Gastrocnemius medialis (tissue), 4 donors: Measurements from ENCODE around the gene CCDC186. TPM values are rescaled to one million over a fixed set of nuclear protein-coding genes. Genes with fewer than 3 reads are reported as not detected.
"Not testable (repeated sequence)": the region's sequence is repeated elsewhere in the genome, so short reads cannot be mapped to it uniquely, and the experiment has no call there.

Source experiments
- ATAC-seq, 2 donors: fragments of 150-250 bp; one replicate each; pipeline ENCODE4 v1.9.1; 2016
- DNase-seq, 2 donors: peaks; one replicate each; pipeline ENCODE4 v3.0.0-alpha.2; 2019
- H3K27ac ChIP-seq, 4 donors: fragments of 200-600 bp; sonication (generic); 1 replicate in 1 of 4; 2 replicates in 3 of 4; pipeline ENCODE4 v1.5.1; 2016 to 2018; ENCODE audit warnings: mild to moderate bottlenecking in 2 of 4, moderate library complexity in 1 of 4
- H3K27me3 ChIP-seq, 3 donors: fragments of 200-600 bp; sonication (generic) in 2 of 3; 1 replicate in 1 of 3; 2 replicates in 2 of 3; pipeline versions ENCODE4 v1.5.1 to v1.6.0; 2016 to 2019; ENCODE audit warnings: mild to moderate bottlenecking in 1 of 3, moderate library complexity in 1 of 3
- H3K36me3 ChIP-seq, 2 donors: fragments of 200-600 bp; sonication (generic) in 1 of 2; one replicate each; pipeline ENCODE4 v1.5.1; 2017 to 2018
- H3K4me1 ChIP-seq, 2 donors: fragments of 200-600 bp; sonication (generic) in 1 of 2; one replicate each; pipeline ENCODE4 v1.5.1; 2016 to 2017; ENCODE audit warnings: mild to moderate bottlenecking in 2 of 2
- H3K4me3 ChIP-seq, 4 donors: fragments of 200-600 bp; sonication (generic) in 3 of 4; 1 replicate in 1 of 4; 2 replicates in 3 of 4; pipeline ENCODE4 v1.5.1; 2016 to 2019; ENCODE audit warnings: mild to moderate bottlenecking in 2 of 4
- H3K9me3 ChIP-seq, 3 donors: fragments of 200-600 bp; sonication (generic) in 2 of 3; 1 replicate in 1 of 3; 2 replicates in 2 of 3; pipeline ENCODE4 v1.5.1; 2016 to 2019
- POLR2A ChIP-seq, 2 donors: fragments of 450-650 bp; IDR thresholded peaks; one replicate each; pipeline ENCODE4 v1.6.1; 2017; ENCODE audit warnings: antibody characterized with exemption in 2 of 2, mild to moderate bottlenecking in 2 of 2, moderate library complexity in 2 of 2
- in situ Hi-C, 4 donors: fragments of 200-750 bp; cut with MboI; loops; one replicate each; pipeline versions ENCODE4 v1.15.0 to v1.8.0; 2017; ENCODE audit warnings: low sequenced_read_pairs in 4 of 4
- intact Hi-C: fragments of 100-400 bp; cut with DNase I; formaldehyde crosslinking; loops from one replicate; pipeline ENCODE4 v1.15.1; 2023; ENCODE audit warnings: low total_unique reads
- total RNA-seq, 4 donors: library from RNA; depleted of rRNA; stranded (reverse); fragments of >200 nt; gene quantifications; one replicate each; pipeline versions ENCODE4 v1.1.0 to v1.2.3, GENCODE V29; 2016
- TF ChIP-seq, protein P1 (sequence below), 5 experiments: fragments of 450-650 bp in 3 of 5; fragments of 200-600 bp in 2 of 5; sonication (generic) in 2 of 5; IDR thresholded peaks in 4 of 5; conservative IDR thresholded peaks in 1 of 5; 1 replicate in 4 of 5; 2 replicates in 1 of 5; pipeline ENCODE4 v1.5.1; 2016 to 2019; ENCODE audit warnings: antibody characterized with exemption in 5 of 5, mild to moderate bottlenecking in 3 of 5, moderate library complexity in 3 of 5

Gene CCDC186
- total RNA-seq, 4 donors from 2014 or later = 8.8 to 14.5 (median 9.8) TPM

- no peak for ATAC-seq
- in situ Hi-C loops (no loop called here), intact Hi-C loops (no loop called here)
- no peak for DNase-seq
- TF ChIP-seq POLR2A (IDR thresholded peaks at IDR 0.05) = no peak
- TF ChIP-seq, protein P1, sequence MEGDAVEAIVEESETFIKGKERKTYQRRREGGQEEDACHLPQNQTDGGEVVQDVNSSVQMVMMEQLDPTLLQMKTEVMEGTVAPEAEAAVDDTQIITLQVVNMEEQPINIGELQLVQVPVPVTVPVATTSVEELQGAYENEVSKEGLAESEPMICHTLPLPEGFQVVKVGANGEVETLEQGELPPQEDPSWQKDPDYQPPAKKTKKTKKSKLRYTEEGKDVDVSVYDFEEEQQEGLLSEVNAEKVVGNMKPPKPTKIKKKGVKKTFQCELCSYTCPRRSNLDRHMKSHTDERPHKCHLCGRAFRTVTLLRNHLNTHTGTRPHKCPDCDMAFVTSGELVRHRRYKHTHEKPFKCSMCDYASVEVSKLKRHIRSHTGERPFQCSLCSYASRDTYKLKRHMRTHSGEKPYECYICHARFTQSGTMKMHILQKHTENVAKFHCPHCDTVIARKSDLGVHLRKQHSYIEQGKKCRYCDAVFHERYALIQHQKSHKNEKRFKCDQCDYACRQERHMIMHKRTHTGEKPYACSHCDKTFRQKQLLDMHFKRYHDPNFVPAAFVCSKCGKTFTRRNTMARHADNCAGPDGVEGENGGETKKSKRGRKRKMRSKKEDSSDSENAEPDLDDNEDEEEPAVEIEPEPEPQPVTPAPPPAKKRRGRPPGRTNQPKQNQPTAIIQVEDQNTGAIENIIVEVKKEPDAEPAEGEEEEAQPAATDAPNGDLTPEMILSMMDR (IDR thresholded peaks at IDR 0.05 in 4 of 5, conservative IDR thresholded peaks at IDR 0.05 in 1 of 5) = no peak
- H3K4me3 ChIP-seq = no peak overlapping the region
- peaks cover 0 to 37% of the 10 kb centered on the region in 2 donors for H3K36me3 ChIP-seq
- H3K27me3 ChIP-seq = no peaks in the 10 kb centered on the region
- peaks cover 3 to 5% of the 10 kb centered on the region in 2 donors for H3K4me1 ChIP-seq
- H3K9me3 ChIP-seq = no peaks in the 10 kb centered on the region
- no peak overlapping the region for H3K27ac ChIP-seq
Observed at GRCh38 chr10:114143160-114143559, 30.8 kb downstream of the CCDC186 start.

GRCh38 chr10:114142018-114142417 is 32.0 kb downstream of the CCDC186 start:
- no peak overlapping the region for H3K4me3 ChIP-seq
- intact Hi-C loops (no loop called here), in situ Hi-C loops (no loop called here)
- peaks cover 3 to 5% of the 10 kb centered on the region in 2 donors for H3K4me1 ChIP-seq
- H3K9me3 ChIP-seq = no peaks in the 10 kb centered on the region
- H3K27ac ChIP-seq = peak overlapping the region in 3 of 4 donors; percentile 43 to 63 (median 61)
- H3K36me3 ChIP-seq = peaks cover 0 to 27% of the 10 kb centered on the region in 2 donors
- peak; percentile 99 to 100 for ATAC-seq
- H3K27me3 ChIP-seq = no peaks in the 10 kb centered on the region
- DNase-seq = peak; percentile 19 to 40
- no peak for TF ChIP-seq POLR2A (IDR thresholded peaks at IDR 0.05)
- TF ChIP-seq, protein P1 (IDR thresholded peaks at IDR 0.05 in 4 of 5, conservative IDR thresholded peaks at IDR 0.05 in 1 of 5) = no peak

GRCh38 chr10:114140827-114141226 is 33.2 kb downstream of the CCDC186 start:
- H3K9me3 ChIP-seq, H3K4me3 ChIP-seq, intact Hi-C loops, in situ Hi-C loops, DNase-seq, H3K27ac ChIP-seq, ATAC-seq, H3K27me3 ChIP-seq, H3K4me1 ChIP-seq: not testable (repeated sequence)
- H3K36me3 ChIP-seq = peaks cover 0 to 39% of the 10 kb centered on the region in 2 donors

DNA sequence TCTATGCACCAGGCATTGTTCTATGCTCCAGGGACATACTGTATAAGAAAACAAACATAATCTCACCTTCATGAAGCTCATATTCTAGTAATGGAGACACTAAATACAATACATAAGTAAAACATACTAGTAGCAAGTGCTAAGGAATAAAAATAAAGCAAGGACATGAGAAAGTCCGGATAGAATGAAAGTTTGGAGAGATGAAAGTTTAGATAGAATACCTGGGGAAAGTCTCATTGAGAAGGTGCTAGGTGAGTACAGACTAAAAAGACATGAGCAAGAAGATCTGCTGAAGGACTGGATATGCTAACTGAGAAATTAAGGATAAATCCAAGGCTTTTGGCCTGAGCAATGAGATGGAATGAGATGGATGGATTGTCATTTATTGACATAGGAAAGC is 34.0 kb downstream of the CCDC186 start:
- in situ Hi-C loops (no loop called here), intact Hi-C loops (no loop called here)
- Histone ChIP-seq H3K4me1 (peaks cover 3 to 5% of the 10 kb centered on the region in 2 donors), H3K9me3 (no peaks in the 10 kb centered on the region), H3K27me3 (no peaks in the 10 kb centered on the region), H3K27ac (no peak overlapping the region), H3K36me3 (peaks cover 0 to 47% of the 10 kb centered on the region in 2 donors), H3K4me3 (no peak overlapping the region)
- TF ChIP-seq POLR2A (IDR thresholded peaks at IDR 0.05) = no peak
- TF ChIP-seq, protein P1 (IDR thresholded peaks at IDR 0.05 in 4 of 5, conservative IDR thresholded peaks at IDR 0.05 in 1 of 5) = no peak
- DNase-seq (no peak), ATAC-seq (no peak)

GRCh38 chr10:114138581-114138980 is 35.4 kb downstream of the CCDC186 start:
- ATAC-seq (no peak), DNase-seq (no peak)
- intact Hi-C loops = no loop called here
- peaks cover 3 to 5% of the 10 kb centered on the region in 2 donors for H3K4me1 ChIP-seq
- no peaks in the 10 kb centered on the region for H3K27me3 ChIP-seq
- H3K27ac ChIP-seq = no peak overlapping the region
- peaks cover 0 to 51% of the 10 kb centered on the region in 2 donors for H3K36me3 ChIP-seq
- no peaks in the 10 kb centered on the region for H3K9me3 ChIP-seq
- TF ChIP-seq, protein P1 (IDR thresholded peaks at IDR 0.05 in 4 of 5, conservative IDR thresholded peaks at IDR 0.05 in 1 of 5) = no peak
- no peak for TF ChIP-seq POLR2A (IDR thresholded peaks at IDR 0.05)
- no peak overlapping the region for H3K4me3 ChIP-seq
- in situ Hi-C loops = no loop called here
